Type B pancreatic cell (in vitro differentiated cells): ENCODE results near the gene CRAMP1. TPM values are rescaled to one million over a fixed set of nuclear protein-coding genes. Genes with fewer than 3 reads are reported as not detected.

ENCODE experiments used
- DNase-seq: peaks from one replicate; pipeline ENCODE4 v3.0.0; 2021; ENCODE audit warnings: mixed read lengths; ENCODE audit not compliant: unreplicated experiment; ENCODE audit errors: extremely low spot score
- H3K27ac Mint-ChIP-seq: 2 replicates; pipeline ENCODE4 v1.8.0; 2021; ENCODE audit warnings: mild to moderate bottlenecking, mixed read lengths
- H3K27me3 Mint-ChIP-seq: 2 replicates; pipeline ENCODE4 v1.8.0; 2021; ENCODE audit warnings: mixed read lengths
- H3K36me3 Mint-ChIP-seq: 2 replicates; pipeline ENCODE4 v1.8.0; 2021; ENCODE audit warnings: mixed read lengths
- H3K4me1 Mint-ChIP-seq: one replicate; pipeline ENCODE4 v1.8.0; 2021; ENCODE audit warnings: mixed read lengths; ENCODE audit not compliant: unreplicated experiment
- H3K4me3 Mint-ChIP-seq: 2 replicates; pipeline ENCODE4 v1.8.0; 2021; ENCODE audit warnings: mild to moderate bottlenecking, mixed read lengths
- H3K9me3 Mint-ChIP-seq: 2 replicates; pipeline ENCODE4 v1.8.0; 2021; ENCODE audit warnings: mixed read lengths
- CTCF ChIP-seq: fragments of 200-600 bp; sonication (generic); conservative IDR thresholded peaks from 2 replicates; pipeline ENCODE4 v1.5.0; 2021; ENCODE audit warnings: antibody characterized with exemption, mild to moderate bottlenecking
- total RNA-seq: library from RNA; stranded (reverse); gene quantifications from 2 replicates; pipeline ENCODE4 v1.2.1, GENCODE V29; 2021; ENCODE audit warnings: low replicate concordance

The CRAMP1 gene
- total RNA-seq, 1 donor from 2014 or later: 31.4 TPM

DNA sequence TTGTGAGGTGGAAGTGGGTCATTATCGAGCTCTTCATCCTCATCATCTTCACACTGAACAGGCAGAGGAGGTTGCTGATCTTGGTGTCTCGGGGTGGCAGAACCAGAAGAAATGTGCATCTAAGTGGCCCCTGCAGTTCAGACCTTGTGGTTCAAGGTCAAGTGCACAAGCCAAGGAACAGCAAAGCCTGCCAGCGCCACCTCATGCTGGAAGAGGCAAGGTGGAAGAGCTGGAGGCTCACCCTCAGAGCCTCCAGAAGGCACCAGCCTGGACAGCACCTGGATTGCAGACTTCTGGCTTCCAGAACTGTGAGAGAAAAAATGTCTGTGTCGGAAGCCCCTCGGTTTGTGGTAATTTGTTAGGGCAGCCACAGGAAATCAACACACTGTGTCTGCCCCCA lies 32.9 kb upstream of the CRAMP1 start:
- TF ChIP-seq CTCF: no peak
- Mint-ChIP-seq H3K27ac (no peak overlapping the region), H3K27me3 (no peaks in the 10 kb centered on the region), H3K4me1 (no peaks in the 10 kb centered on the region), H3K9me3 (no peaks in the 10 kb centered on the region), H3K36me3 (peaks cover 23% of the 10 kb centered on the region), H3K4me3 (no peak overlapping the region)
- no peak for DNase-seq

DNA sequence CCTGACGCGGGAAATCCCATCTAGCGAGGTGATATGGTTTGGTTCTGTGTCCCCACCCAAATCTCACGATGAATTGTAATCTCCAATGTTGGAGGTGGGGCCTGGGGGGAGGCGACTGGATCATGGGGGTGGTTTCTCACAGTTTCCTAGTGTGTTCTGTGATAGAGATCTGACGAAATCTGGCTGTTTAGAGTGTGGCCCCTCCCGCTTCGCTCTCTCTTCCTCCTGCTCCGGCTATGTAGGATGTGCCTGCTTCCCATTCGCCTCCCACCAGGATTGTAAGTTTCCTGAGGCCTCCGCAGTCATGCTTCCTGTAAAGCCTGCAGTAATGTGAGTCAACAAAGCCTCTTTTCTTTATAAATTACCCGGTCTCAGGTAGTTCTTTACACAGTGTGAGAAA lies 31.9 kb upstream of the CRAMP1 start:
- H3K4me3 Mint-ChIP-seq: no peak overlapping the region
- no peak overlapping the region for H3K27ac Mint-ChIP-seq
- no peaks in the 10 kb centered on the region for H3K9me3 Mint-ChIP-seq
- H3K36me3 Mint-ChIP-seq: peaks cover 23% of the 10 kb centered on the region
- no peak for DNase-seq
- TF ChIP-seq CTCF: no peak
- H3K4me1 Mint-ChIP-seq: no peaks in the 10 kb centered on the region
- no peaks in the 10 kb centered on the region for H3K27me3 Mint-ChIP-seq

DNA sequence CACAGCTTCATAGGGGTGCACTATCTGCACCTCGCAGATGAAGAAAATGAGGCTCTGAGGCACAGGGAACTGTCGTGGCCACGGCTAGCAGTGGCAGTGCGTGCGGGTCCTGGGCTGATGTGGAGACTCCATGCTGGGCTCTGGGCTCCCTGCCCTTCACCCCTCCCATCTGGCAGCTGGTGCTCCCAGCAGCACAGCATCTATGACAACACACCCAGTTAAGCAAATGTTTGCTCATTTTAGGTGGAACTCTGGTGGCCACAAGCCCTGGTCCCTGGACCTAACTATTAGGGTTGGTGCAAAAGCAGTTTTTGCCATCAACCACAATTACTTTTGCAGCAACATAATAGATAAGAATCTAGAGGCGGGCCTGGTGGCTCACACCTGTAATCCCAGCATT lies 31.2 kb upstream of the CRAMP1 start:
- no peak for TF ChIP-seq CTCF
- no peaks in the 10 kb centered on the region for H3K9me3 Mint-ChIP-seq
- no peak overlapping the region for H3K27ac Mint-ChIP-seq
- no peak for DNase-seq
- peaks cover 20% of the 10 kb centered on the region for H3K36me3 Mint-ChIP-seq
- no peaks in the 10 kb centered on the region for H3K27me3 Mint-ChIP-seq
- H3K4me3 Mint-ChIP-seq: no peak overlapping the region
- H3K4me1 Mint-ChIP-seq: no peaks in the 10 kb centered on the region

- H3K27me3 Mint-ChIP-seq: no peaks in the 10 kb centered on the region
- no peaks in the 10 kb centered on the region for H3K9me3 Mint-ChIP-seq
- peaks cover 20% of the 10 kb centered on the region for H3K36me3 Mint-ChIP-seq
- no peak overlapping the region for H3K4me3 Mint-ChIP-seq
- DNase-seq: no peak
- no peak overlapping the region for H3K27ac Mint-ChIP-seq
- no peak for TF ChIP-seq CTCF
- no peaks in the 10 kb centered on the region for H3K4me1 Mint-ChIP-seq
These were observed 30.4 kb upstream of the CRAMP1 start for GRCh38 chr16:1581804-1582203.

GRCh38 chr16:1583180-1583579 lies 29.0 kb upstream of the CRAMP1 start:
- H3K36me3 Mint-ChIP-seq: peaks cover 26% of the 10 kb centered on the region
- no peak overlapping the region for H3K27ac Mint-ChIP-seq
- H3K4me1 Mint-ChIP-seq: no peaks in the 10 kb centered on the region
- no peaks in the 10 kb centered on the region for H3K27me3 Mint-ChIP-seq
- TF ChIP-seq CTCF: no peak
- no peaks in the 10 kb centered on the region for H3K9me3 Mint-ChIP-seq
- no peak for DNase-seq
- H3K4me3 Mint-ChIP-seq: no peak overlapping the region

DNA sequence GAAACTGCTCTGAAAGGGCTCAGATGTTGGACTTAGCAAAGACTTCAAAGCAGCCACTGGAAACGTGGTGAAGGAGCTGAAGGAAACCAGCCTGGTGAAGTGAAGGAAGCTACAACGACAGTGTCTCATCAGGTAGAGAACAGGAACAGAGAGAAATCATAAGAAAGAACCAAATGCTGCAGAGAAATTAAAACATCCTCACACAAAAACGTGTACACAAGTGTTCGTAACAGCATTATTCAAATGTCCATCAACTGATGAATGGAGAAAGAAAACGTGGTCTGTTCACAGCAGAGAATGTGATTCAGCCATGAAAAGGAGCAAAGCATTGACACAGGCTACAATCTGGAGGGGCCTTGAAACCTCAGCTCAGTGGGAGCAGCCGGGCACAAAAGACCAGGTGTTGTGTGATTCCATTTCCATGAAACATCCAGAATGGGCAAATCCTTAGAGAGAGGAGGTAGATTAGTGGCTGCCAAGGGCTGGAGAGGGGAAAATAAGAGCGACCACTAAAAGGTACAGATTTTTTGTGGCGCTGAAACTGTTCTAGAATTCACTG lies 27.2 kb upstream of the CRAMP1 start:
- DNase-seq: no peak
- no peak for TF ChIP-seq CTCF
- Mint-ChIP-seq H3K9me3 (no peaks in the 10 kb centered on the region), H3K4me3 (no peak overlapping the region), H3K27ac (no peak overlapping the region), H3K36me3 (peaks cover 20% of the 10 kb centered on the region), H3K4me1 (no peaks in the 10 kb centered on the region), H3K27me3 (no peaks in the 10 kb centered on the region)
